Stimulated activated CD4-positive, alpha-beta T cell treated with anti-CD3 and anti-CD28 coated beads, TNF-alpha, amount 100 ng/mL, for 1 hour (primary cell): ENCODE results near the gene COL15A1.

Experiments
- DNase-seq, 3 donors: peaks; one replicate each; pipeline ENCODE4 v3.0.0-alpha.2; 2020; ENCODE audit warnings: low read depth in 3 of 3, low spot score in 1 of 3

COL15A1 gene

GRCh38 chr9:99052815-99053715 lies 109.4 kb downstream of the COL15A1 start:
- DNase-seq = no peak

- no peak for DNase-seq
These were observed 110.9 kb downstream of the COL15A1 start for GRCh38 chr9:99054581-99054980.

GRCh38 chr9:99055384-99055783 lies 111.7 kb downstream of the COL15A1 start:
- DNase-seq = no peak

- no peak for DNase-seq
These were observed 112.5 kb downstream of the COL15A1 start for GRCh38 chr9:99056186-99056585.

- no peak for DNase-seq
These were observed 113.4 kb downstream of the COL15A1 start for GRCh38 chr9:99056886-99057664.

GRCh38 chr9:99057665-99058625 lies 114.2 kb downstream of the COL15A1 start:
- DNase-seq = peak in 2 of 3 donors; percentile 22 to 30

- no peak for DNase-seq
These were observed 115.5 kb downstream of the COL15A1 start for GRCh38 chr9:99058964-99059921.

- no peak for DNase-seq
These were observed 116.9 kb downstream of the COL15A1 start for GRCh38 chr9:99060621-99061020.

GRCh38 chr9:99062549-99062948 lies 118.8 kb downstream of the COL15A1 start:
- DNase-seq = no peak

GRCh38 chr9:99063522-99063921 lies 119.8 kb downstream of the COL15A1 start:
- DNase-seq = no peak

- DNase-seq = no peak
These were observed 122.9 kb downstream of the COL15A1 start for GRCh38 chr9:99066571-99066970.

- DNase-seq = no peak
These were observed 125.4 kb downstream of the COL15A1 start for GRCh38 chr9:99069075-99069474.

- no peak for DNase-seq
These were observed 125.8 kb downstream of the COL15A1 start for GRCh38 chr9:99069546-99069945.

GRCh38 chr9:99070681-99071080 lies 127.0 kb downstream of the COL15A1 start:
- no peak for DNase-seq

GRCh38 chr9:99071313-99072039 lies 127.8 kb downstream of the COL15A1 start:
- no peak for DNase-seq

GRCh38 chr9:99072040-99072394 lies 128.3 kb downstream of the COL15A1 start:
- DNase-seq = no peak

GRCh38 chr9:99073347-99073746 lies 129.6 kb downstream of the COL15A1 start:
- DNase-seq = no peak

GRCh38 chr9:99073985-99074901 lies 130.5 kb downstream of the COL15A1 start:
- DNase-seq = no peak
